Esophagus squamous epithelium (tissue), 5 donors: ENCODE measurements around the gene HDAC6. TPM values are rescaled to one million over a fixed set of nuclear protein-coding genes. Genes with fewer than 3 reads are reported as not detected.

ENCODE experiments used
- DNase-seq: peaks from one replicate; lab custom pipeline; 2025; lab: John Stamatoyannopoulos, UW
- H3K27ac ChIP-seq, 4 donors: fragments of 200-600 bp; sonication (generic); one replicate each; pipeline ENCODE4 v1.5.1; 2016 to 2019; ENCODE audit warnings: mild to moderate bottlenecking in 1 of 4
- H3K27me3 ChIP-seq, 4 donors: fragments of 200-600 bp; sonication (generic); 1 replicate in 3 of 4; 2 replicates in 1 of 4; pipeline versions ENCODE4 v1.5.1 to v1.6.0; 2017 to 2021; ENCODE audit warnings: antibody characterized with exemption in 1 of 4
- H3K36me3 ChIP-seq, 3 donors: fragments of 200-600 bp; sonication (generic); one replicate each; pipeline ENCODE4 v1.5.1; 2016 to 2019
- H3K4me1 ChIP-seq, 3 donors: fragments of 200-600 bp; sonication (generic); one replicate each; pipeline ENCODE4 v1.5.1; 2017 to 2019
- H3K4me3 ChIP-seq, 4 donors: fragments of 200-600 bp; sonication (generic); 1 replicate in 3 of 4; 2 replicates in 1 of 4; pipeline ENCODE4 v1.5.1; 2016 to 2019; ENCODE audit warnings: mild to moderate bottlenecking in 2 of 4, moderate library complexity in 1 of 4
- H3K9me3 ChIP-seq, 3 donors: fragments of 200-600 bp; sonication (generic); one replicate each; pipeline ENCODE4 v1.5.1; 2016 to 2019
- CTCF ChIP-seq, 6 experiments: fragments of 450-650 bp in 4 of 6; fragments of 200-600 bp in 2 of 6; sonication (generic) in 2 of 6; IDR thresholded peaks; one replicate each; pipeline ENCODE4 v1.5.1; 2016 to 2019; ENCODE audit warnings: antibody characterized with exemption in 6 of 6, mild to moderate bottlenecking in 4 of 6, moderate library complexity in 4 of 6
- POLR2A ChIP-seq, 4 donors: fragments of 450-650 bp; IDR thresholded peaks; one replicate each; pipeline ENCODE4 v1.6.1; 2017; ENCODE audit warnings: antibody characterized with exemption in 4 of 4, mild to moderate bottlenecking in 4 of 4, moderate library complexity in 3 of 4
- WGBS, 2 donors: methylation state at CpG; one replicate each; pipeline ENCODE4 v1.1.5; 2018; 5-methylcytosine and 5-hydroxymethylcytosine counted together
- intact Hi-C: fragments of 100-400 bp; cut with DNase I; formaldehyde crosslinking; loops from one replicate; pipeline ENCODE4 v1.15.0; 2022
- total RNA-seq, 4 donors: library from RNA; depleted of rRNA; stranded (reverse); fragments of >200 nt; gene quantifications; one replicate each; pipeline ENCODE4 v1.1.0, GENCODE V29; 2016
- donor health status: DM: yes; HTN: yes; CAD: no.

HDAC6 gene
- total RNA-seq, 4 donors from 2014 or later, result 39.9 to 54.9 (median 48.2) TPM

GRCh38 chrX:48800574-48801279 is 1.1 kb upstream of the HDAC6 start:
- Histone ChIP-seq H3K27ac (peak overlapping the region; percentile 85 to 95 (median 93)), H3K27me3 (no peaks in the 10 kb centered on the region), H3K36me3 (peaks cover 0 to 17% (median 0%) of the 10 kb centered on the region in 3 donors), H3K4me1 (peaks cover 0 to 13% (median 4%) of the 10 kb centered on the region in 3 donors), H3K4me3 (peak overlapping the region; percentile 55 to 79 (median 64)), H3K9me3 (no peaks in the 10 kb centered on the region)
- TF ChIP-seq CTCF (IDR thresholded peaks at IDR 0.05) (no peak), POLR2A (IDR thresholded peaks at IDR 0.05) (no peak)
- no peak for DNase-seq
- WGBS, 2 donors, result 19 to 58% methylated on average over 12 to 17 of the region's 17 CpGs
- intact Hi-C loops, result no loop called here

GRCh38 chrX:48802089-48802904 is 430 bp downstream of the HDAC6 start:
- Histone ChIP-seq H3K27me3 (no peaks in the 10 kb centered on the region), H3K9me3 (no peaks in the 10 kb centered on the region), H3K4me3 (peak overlapping the region; percentile 38 to 69 (median 52)), H3K36me3 (peaks cover 0 to 22% (median 0%) of the 10 kb centered on the region in 3 donors), H3K4me1 (peaks cover 0 to 13% (median 4%) of the 10 kb centered on the region in 3 donors), H3K27ac (peak overlapping the region; percentile 92 to 98 (median 96))
- WGBS, 2 donors, result 2 to 52% methylated on average over 8 to 32 of the region's 40 CpGs
- intact Hi-C loops, result no loop called here
- TF ChIP-seq POLR2A (IDR thresholded peaks at IDR 0.05) (peak in 3 of 4 donors; percentile 34 to 75 (median 47)), CTCF (IDR thresholded peaks at IDR 0.05) (no peak)
- DNase-seq, result peak; percentile 57

GRCh38 chrX:48802905-48803200 is 986 bp downstream of the HDAC6 start:
- WGBS, 2 donors, result 0 to 50% methylated on average over 3 to 4 of the region's 4 CpGs
- intact Hi-C loops, result no loop called here
- Histone ChIP-seq H3K4me1 (peaks cover 0 to 13% (median 4%) of the 10 kb centered on the region in 3 donors), H3K4me3 (peak overlapping the region; percentile 38 to 69 (median 52)), H3K9me3 (no peaks in the 10 kb centered on the region), H3K27ac (peak overlapping the region; percentile 92 to 98 (median 96)), H3K27me3 (no peaks in the 10 kb centered on the region), H3K36me3 (peaks cover 0 to 22% (median 0%) of the 10 kb centered on the region in 3 donors)
- TF ChIP-seq POLR2A (IDR thresholded peaks at IDR 0.05), result no peak
- TF ChIP-seq CTCF (IDR thresholded peaks at IDR 0.05), result no peak
- DNase-seq, result no peak

GRCh38 chrX:48806081-48806480 is 4.2 kb downstream of the HDAC6 start:
- no peak overlapping the region for H3K4me3 ChIP-seq
- no peaks in the 10 kb centered on the region for H3K9me3 ChIP-seq
- DNase-seq, result no peak
- H3K27ac ChIP-seq, result no peak overlapping the region
- no peaks in the 10 kb centered on the region for H3K27me3 ChIP-seq
- peaks cover 0 to 27% (median 0%) of the 10 kb centered on the region in 3 donors for H3K36me3 ChIP-seq
- H3K4me1 ChIP-seq, result peaks cover 0 to 8% (median 0%) of the 10 kb centered on the region in 3 donors
- intact Hi-C loops, result no loop called here
- 67 to 100% methylated on average over 1 to 4 of the region's 4 CpGs for WGBS, 2 donors
- TF ChIP-seq POLR2A (IDR thresholded peaks at IDR 0.05) (no peak), CTCF (IDR thresholded peaks at IDR 0.05) (no peak)

- Histone ChIP-seq H3K9me3 (no peaks in the 10 kb centered on the region), H3K4me1 (no peaks in the 10 kb centered on the region), H3K36me3 (peaks cover 0 to 62% (median 0%) of the 10 kb centered on the region in 3 donors), H3K27ac (no peak overlapping the region), H3K27me3 (no peaks in the 10 kb centered on the region), H3K4me3 (no peak overlapping the region)
- WGBS, 2 donors, result 97% methylated on average over 7 of the region's 8 CpGs; no CpG with 5 or more reads in 1 of the 2 donors
- intact Hi-C loops, result no loop called here
- TF ChIP-seq CTCF (IDR thresholded peaks at IDR 0.05) (no peak), POLR2A (IDR thresholded peaks at IDR 0.05) (no peak)
- DNase-seq, result no peak
Measured at GRCh38 chrX:48813644-48814043, 11.8 kb downstream of the HDAC6 start.
